Ishikawa (cell line): ENCODE measurements around the gene POLD3.

Experiments used
- CEBPB ChIP-seq: IDR thresholded peaks from 2 replicates; pipeline ENCODE4 v1.6.1; 2012
- CREB1 ChIP-seq: IDR thresholded peaks from 2 replicates; pipeline ENCODE4 v1.6.1; 2012; ENCODE audit warnings: low read depth
- EGR1 ChIP-seq: IDR thresholded peaks from 2 replicates; pipeline ENCODE4 v1.6.1; 2012
- EP300 ChIP-seq: IDR thresholded peaks from 2 replicates; pipeline ENCODE4 v1.6.1; 2012; ENCODE audit warnings: borderline replicate concordance
- FOXM1 ChIP-seq: IDR thresholded peaks from 2 replicates; pipeline ENCODE4 v1.6.1; 2012; ENCODE audit warnings: low read depth, borderline replicate concordance
- NFIC ChIP-seq: IDR thresholded peaks from 2 replicates; pipeline ENCODE4 v1.6.1; 2012
- RAD21 ChIP-seq: IDR thresholded peaks from 2 replicates; pipeline ENCODE4 v1.6.1; 2012; ENCODE audit warnings: low read depth
- TAF1 ChIP-seq: IDR thresholded peaks from 2 replicates; pipeline ENCODE4 v1.6.1; 2012; ENCODE audit warnings: low read depth, mild to moderate bottlenecking
- TCF12 ChIP-seq: IDR thresholded peaks from 2 replicates; pipeline ENCODE4 v1.6.1; 2012; ENCODE audit warnings: low read depth
- TEAD4 ChIP-seq: IDR thresholded peaks from 2 replicates; pipeline ENCODE4 v1.6.1; 2012
- YY1 ChIP-seq: IDR thresholded peaks from 2 replicates; pipeline ENCODE4 v1.6.1; 2012; ENCODE audit warnings: low read depth
- TF ChIP-seq, protein P1 (sequence below): IDR thresholded peaks from 2 replicates; pipeline ENCODE4 v1.6.1; 2012

POLD3 gene

DNA sequence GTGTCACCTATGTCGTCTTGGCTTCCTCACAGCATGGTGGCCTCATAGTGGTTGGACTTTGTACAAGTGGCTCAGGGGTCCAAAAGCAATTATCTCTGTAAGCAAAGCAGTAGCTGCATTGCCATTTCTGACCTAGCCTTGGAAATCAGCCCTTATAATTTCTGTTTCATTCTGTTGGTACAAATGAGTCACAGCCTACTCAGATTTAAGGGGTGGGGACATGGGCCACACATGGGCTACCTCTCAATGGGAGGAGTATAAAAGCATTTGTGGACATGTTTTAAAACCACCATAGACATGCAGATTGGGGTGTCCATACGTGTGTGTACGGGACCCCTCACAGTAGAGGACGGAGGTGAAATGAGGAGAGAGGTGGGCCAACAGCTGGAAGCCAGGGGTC, 97.3 kb downstream of the POLD3 start:
- TF ChIP-seq TEAD4 (no peak), NFIC (no peak), CREB1 (no peak), CEBPB (no peak), EGR1 (no peak), TCF12 (no peak)
- TF ChIP-seq, protein P1, sequence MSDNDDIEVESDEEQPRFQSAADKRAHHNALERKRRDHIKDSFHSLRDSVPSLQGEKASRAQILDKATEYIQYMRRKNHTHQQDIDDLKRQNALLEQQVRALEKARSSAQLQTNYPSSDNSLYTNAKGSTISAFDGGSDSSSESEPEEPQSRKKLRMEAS = no peak

DNA sequence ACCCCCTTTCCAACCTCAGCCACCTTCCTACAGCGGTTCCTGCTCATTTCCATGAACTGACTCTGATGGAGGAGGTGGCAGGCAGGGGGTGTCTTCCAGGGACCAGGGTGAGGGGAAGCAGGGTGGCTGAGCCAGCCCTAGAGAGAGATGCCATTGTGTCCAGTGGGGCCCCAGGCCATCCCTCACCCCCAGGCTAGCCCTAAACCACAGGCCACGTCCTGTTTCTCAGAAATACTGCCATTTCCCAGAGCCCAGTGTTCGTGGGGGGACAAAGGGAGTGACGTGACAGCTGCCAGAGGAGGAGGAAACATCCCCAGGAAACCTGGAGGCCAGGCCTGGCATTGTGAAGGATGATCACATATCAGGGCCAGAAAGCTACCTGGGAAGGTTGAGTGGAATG, 99.4 kb downstream of the POLD3 start:
- TF ChIP-seq TAF1 = no peak
- no peak for TF ChIP-seq CEBPB
- no peak for TF ChIP-seq FOXM1
- TF ChIP-seq, protein P1 = no peak
- no peak for TF ChIP-seq RAD21
- no peak for TF ChIP-seq EP300
- no peak for TF ChIP-seq YY1
- TF ChIP-seq CREB1 = no peak
